GM19468 (cell line): ENCODE results near the gene SMARCD2.
"Not testable (repeated sequence)": the region's sequence is repeated elsewhere in the genome, so short reads cannot be mapped to it uniquely, and the experiment has no call there.

ENCODE experiments used
- ATAC-seq: cut with Tn5 transposase; IDR thresholded peaks from one replicate; pipeline ENCODE4 v1.9.1; 2021; ENCODE audit warnings: mild to moderate bottlenecking, moderate library complexity, moderate number of reproducible peaks; ENCODE audit not compliant: unreplicated experiment; ENCODE audit errors: extremely low read depth

The SMARCD2 gene

GRCh38 chr17:63817736-63818385 lies 24.6 kb downstream of the SMARCD2 start:
- ATAC-seq, result no peak

- no peak for ATAC-seq
These were observed 25.8 kb downstream of the SMARCD2 start for GRCh38 chr17:63816669-63817068.

DNA sequence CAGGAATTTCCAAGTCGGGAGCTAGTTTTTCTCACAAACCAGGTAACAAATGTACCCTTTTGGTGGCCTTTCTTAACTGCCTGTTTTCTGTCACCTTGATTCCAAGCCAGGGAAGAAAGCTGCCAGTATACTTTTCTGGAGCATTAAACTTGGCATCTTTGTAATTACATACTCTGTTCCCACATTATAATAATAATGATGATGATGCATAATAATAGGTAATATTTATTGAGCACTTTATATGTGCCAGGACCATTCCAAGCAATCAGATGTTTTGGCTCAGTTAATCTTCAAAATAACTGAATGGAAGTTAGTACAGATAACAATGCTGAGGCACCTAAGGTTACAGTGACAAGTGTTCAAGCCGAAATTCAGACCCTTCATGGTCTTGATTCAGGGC lies 26.4 kb downstream of the SMARCD2 start:
- no peak for ATAC-seq

DNA sequence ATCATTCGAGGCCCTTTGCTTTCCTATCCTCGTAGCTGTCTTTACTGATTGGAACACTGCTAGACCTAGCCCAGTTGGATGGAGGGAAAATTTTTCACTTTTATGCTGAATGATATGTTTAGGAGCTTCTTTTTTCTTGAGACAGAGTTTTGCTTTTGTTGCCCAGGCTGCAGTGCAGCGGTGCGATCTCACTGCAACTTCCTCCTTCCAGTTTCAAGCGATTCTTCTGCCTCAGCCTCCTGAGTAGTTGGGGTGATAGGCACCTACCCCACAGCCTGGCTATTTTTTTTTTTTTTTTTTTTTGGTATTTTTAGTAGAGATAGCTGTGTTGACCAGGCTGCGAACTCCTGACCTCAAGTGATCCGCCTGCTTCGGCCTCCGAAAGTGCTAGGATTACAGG lies 32.5 kb downstream of the SMARCD2 start:
- no peak for ATAC-seq

DNA sequence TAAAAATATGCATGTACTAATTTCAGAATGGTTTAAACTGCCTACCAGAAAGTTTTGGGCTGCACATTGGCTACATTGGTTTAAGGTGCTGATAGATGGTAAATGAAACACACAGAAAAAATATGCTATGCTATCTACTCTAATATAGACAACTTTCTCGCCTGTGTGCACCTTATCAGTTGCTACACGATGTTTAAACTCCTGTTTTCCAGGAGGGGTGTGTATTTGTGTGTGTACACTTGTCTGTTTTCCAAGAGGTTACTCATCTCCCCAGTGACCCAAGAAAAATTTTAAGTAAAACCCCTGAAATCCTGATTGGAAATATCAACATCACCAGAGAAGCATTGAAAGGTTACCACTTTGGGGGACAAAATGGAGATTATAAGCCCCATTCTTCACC lies 36.9 kb downstream of the SMARCD2 start:
- no peak for ATAC-seq

GRCh38 chr17:63804328-63804727 lies 38.2 kb downstream of the SMARCD2 start:
- ATAC-seq, result no peak

DNA sequence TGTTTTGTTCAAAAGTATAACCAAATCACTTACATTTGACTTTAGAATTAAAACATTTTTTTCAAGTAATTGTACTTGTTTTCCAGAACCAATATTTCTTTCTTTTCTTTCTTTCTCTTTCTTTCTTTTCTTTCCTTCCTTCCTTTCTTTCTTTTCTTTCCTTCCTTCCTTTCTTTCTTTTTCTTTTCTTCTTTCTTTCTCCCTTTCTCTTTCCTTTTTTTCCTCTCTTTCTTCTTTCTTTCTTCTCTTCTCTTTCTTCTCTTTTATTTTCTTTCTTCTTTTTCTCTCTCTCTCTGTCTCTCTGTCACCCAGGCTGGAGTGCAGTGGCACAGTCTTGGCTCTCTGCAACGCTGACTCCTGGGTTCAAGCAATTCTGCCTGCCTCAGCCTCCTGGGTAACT lies 41.7 kb downstream of the SMARCD2 start:
- ATAC-seq, result no peak

DNA sequence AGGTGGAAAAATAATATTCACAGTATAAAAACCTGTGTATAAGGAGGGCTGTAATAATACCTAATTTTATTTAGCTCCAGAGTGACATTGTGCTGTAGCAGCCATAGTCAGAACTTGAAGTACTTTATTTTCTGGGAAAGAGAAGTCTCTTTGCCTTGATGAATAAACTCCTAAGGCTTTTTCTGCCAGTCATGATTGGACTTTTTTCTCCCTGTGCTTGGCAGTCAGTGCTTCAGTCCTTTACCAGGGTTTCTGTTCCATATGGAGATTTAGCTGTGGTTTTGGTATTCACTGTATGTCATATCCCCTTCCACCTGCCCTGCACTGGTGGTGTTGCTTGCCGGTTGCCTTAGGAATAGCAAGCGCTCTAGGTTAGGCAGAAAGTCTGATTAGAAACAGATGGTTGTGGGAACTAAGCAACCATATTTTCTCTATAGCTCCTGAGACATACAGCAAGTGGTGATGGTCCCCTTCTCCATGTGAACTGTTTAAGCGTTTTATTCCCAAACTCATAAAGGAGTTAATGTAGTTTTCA lies 43.8 kb downstream of the SMARCD2 start:
- no peak for ATAC-seq

GRCh38 chr17:63796375-63796774 lies 46.1 kb downstream of the SMARCD2 start:
- ATAC-seq, result not testable (repeated sequence)

DNA sequence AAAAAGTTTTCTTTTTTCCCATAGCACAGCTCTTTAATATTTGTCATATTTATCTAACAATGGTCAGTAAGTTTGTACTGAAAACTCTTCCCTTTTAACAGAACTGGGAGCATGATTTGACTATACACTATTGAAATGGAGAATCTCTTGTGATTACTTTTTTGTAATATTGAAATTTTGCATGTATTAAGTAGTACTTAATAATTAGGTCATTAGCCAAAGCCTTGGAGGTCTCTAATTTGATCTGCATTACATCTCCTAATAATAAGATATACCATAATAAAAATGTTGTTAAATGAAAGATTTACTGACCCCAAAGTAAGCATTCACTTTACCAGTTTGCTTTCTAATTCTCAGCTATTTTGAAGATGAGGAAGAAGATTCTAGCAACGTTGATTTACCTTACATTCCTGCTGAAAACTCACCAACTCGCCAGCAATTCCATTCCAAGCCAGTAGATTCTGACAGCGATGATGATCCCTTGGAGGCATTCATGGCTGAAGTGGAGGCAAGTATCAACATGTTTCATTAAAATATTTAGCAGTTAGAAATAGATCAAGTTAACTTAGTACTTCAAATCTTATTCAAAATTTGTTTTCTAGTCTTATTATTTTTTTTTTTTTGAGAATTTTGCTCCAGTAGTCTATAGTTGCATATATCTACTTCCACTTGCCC lies 50.3 kb downstream of the SMARCD2 start:
- ATAC-seq, result no peak

GRCh38 chr17:63790057-63790456 lies 52.4 kb downstream of the SMARCD2 start:
- ATAC-seq, result no peak

DNA sequence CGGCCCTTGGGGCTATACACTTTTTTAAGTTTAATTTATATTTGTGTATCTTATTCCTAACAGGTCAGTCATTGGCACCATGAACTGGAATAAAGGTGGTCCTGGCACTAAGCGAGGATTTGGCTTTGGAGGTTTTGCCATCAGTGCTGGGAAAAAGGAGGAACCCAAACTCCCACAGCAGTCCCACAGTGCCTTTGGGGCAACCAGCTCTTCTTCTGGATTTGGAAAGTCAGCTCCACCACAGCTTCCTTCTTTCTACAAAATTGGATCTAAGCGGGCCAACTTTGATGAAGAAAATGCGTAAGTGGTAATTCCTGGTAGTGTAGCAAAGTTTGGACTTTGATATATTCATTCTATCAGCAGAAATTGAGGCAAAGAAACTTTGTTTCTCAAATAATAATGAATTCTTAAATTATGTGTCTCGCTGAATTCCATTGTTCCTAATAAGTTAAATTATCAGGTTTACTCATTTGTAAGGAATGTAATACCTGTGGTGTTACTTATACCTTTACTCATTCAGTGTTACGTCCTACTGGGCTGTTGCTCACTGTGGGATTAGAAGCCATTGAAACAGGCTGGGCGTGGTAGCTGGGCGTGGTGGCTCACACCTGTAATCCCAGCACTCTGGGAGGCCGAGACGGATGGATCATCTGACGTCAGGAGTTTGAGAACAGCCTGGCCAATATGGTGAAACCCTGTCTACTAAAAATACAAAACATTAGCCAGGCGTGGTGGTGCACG lies 55.3 kb downstream of the SMARCD2 start:
- no peak for ATAC-seq

DNA sequence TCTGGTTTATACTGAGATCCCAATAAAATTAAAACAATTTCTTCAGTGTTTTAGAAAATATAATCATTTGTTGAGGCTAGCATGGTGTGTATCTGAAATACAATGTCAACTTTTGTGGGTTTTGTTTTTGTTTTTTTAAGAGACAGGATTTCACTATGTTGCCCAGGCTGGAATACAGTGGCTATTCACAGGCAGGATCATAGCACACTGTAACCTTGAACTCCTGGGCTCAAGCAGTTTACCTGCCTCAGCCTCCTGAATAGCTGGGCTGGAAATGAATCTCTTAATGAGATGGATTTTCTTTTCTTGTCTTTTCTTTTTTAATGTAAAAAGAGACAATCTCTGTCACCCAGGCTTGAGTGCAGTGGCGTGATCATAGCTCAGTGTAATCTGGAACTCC lies 56.4 kb downstream of the SMARCD2 start:
- ATAC-seq, result no peak

DNA sequence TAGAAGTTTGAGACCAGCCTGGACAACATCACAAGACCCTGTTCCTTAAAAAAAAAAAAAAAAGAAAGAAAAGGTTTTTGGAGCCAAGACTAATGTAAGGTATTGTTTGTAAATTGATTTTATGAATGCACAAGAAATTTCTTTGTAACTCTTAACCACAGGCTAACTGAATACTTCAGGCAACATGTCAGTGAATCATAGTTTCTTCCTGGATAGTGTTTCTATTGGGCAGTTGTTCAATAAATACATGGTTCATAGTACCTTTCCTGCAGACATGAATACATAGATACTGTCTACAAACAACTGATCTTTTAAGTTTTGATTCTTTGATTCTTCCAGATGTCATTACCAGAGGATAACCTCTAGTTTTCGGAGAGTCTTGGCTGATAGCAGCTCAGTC lies 56.9 kb downstream of the SMARCD2 start:
- ATAC-seq, result no peak

GRCh38 chr17:63783522-63783921 lies 59.0 kb downstream of the SMARCD2 start:
- ATAC-seq, result no peak
